ENCODE results near the gene HOXC13. TPM values are rescaled to one million over a fixed set of nuclear protein-coding genes. Genes with fewer than 3 reads are reported as not detected.

HOXC13 gene
- total and polyA plus RNA-seq, 4 donors = not detected

GRCh38 chr12:53980104-53980801 is 41.6 kb downstream of the HOXC13 start:
- peaks cover 0 to 9% (median 8%) of the 10 kb centered on the region in 5 donors for H3K4me1 ChIP-seq (ENCODE audit: control insufficient read depth in 5 of 5, insufficient read depth in 5 of 5, low read length in 5 of 5)
- H3K4me3 ChIP-seq = no peak overlapping the region
- peaks cover 0 to 25% (median 0%) of the 10 kb centered on the region in 4 donors for H3K9me3 ChIP-seq (ENCODE audit: control insufficient read depth in 4 of 4, insufficient read depth in 3 of 4, low read length in 3 of 4)
- ATAC-seq (ENCODE audit: insufficient read depth, low FRiP score) (no peak), DNase-seq (no peak)
- no peak overlapping the region for H3K9ac ChIP-seq (ENCODE audit: insufficient read depth in 1 of 2, low read length in 2 of 2)
- H3K36me3 ChIP-seq (ENCODE audit: control insufficient read depth in 4 of 4, insufficient read depth in 4 of 4, low read length in 4 of 4) = no peaks in the 10 kb centered on the region
- H3K27ac ChIP-seq (ENCODE audit: low read depth in 1 of 2, low read length in 1 of 2) = no peak overlapping the region
- 16 to 33% methylated on average over 7 of the region's 7 CpGs for WGBS, 2 donors
- H3K27me3 ChIP-seq (ENCODE audit: control insufficient read depth in 3 of 3, insufficient read depth in 3 of 3, low read length in 2 of 3) = peaks cover 25 to 99% (median 94%) of the 10 kb centered on the region in 3 donors
- no peak for TF ChIP-seq CTCF (IDR thresholded peaks at IDR 0.05; ENCODE audit: control extremely low read depth, extremely low read depth)

- peaks cover 32 to 99% (median 91%) of the 10 kb centered on the region in 3 donors for H3K27me3 ChIP-seq (ENCODE audit: control insufficient read depth in 3 of 3, insufficient read depth in 3 of 3, low read length in 2 of 3)
- no peak overlapping the region for H3K27ac ChIP-seq (ENCODE audit: low read depth in 1 of 2, low read length in 1 of 2)
- ATAC-seq (ENCODE audit: insufficient read depth, low FRiP score) (no peak), DNase-seq (no peak)
- H3K4me3 ChIP-seq = no peak overlapping the region
- peaks cover 0 to 27% (median 0%) of the 10 kb centered on the region in 4 donors for H3K9me3 ChIP-seq (ENCODE audit: control insufficient read depth in 4 of 4, insufficient read depth in 3 of 4, low read length in 3 of 4)
- peaks cover 0 to 15% (median 12%) of the 10 kb centered on the region in 5 donors for H3K4me1 ChIP-seq (ENCODE audit: control insufficient read depth in 5 of 5, insufficient read depth in 5 of 5, low read length in 5 of 5)
- 23 to 30% methylated on average over 15 of the region's 15 CpGs for WGBS, 2 donors
- TF ChIP-seq CTCF (IDR thresholded peaks at IDR 0.05; ENCODE audit: control extremely low read depth, extremely low read depth) = no peak
- no peak overlapping the region for H3K9ac ChIP-seq (ENCODE audit: insufficient read depth in 1 of 2, low read length in 2 of 2)
- H3K36me3 ChIP-seq (ENCODE audit: control insufficient read depth in 4 of 4, insufficient read depth in 4 of 4, low read length in 4 of 4) = no peaks in the 10 kb centered on the region
Measured at GRCh38 chr12:53980802-53981496, 42.3 kb downstream of the HOXC13 start.

- peaks cover 0 to 17% (median 10%) of the 10 kb centered on the region in 5 donors for H3K4me1 ChIP-seq (ENCODE audit: control insufficient read depth in 5 of 5, insufficient read depth in 5 of 5, low read length in 5 of 5)
- H3K27me3 ChIP-seq (ENCODE audit: control insufficient read depth in 3 of 3, insufficient read depth in 3 of 3, low read length in 2 of 3) = peaks cover 33 to 99% (median 90%) of the 10 kb centered on the region in 3 donors
- no peak overlapping the region for H3K4me3 ChIP-seq
- H3K36me3 ChIP-seq (ENCODE audit: control insufficient read depth in 4 of 4, insufficient read depth in 4 of 4, low read length in 4 of 4) = no peaks in the 10 kb centered on the region
- H3K27ac ChIP-seq (ENCODE audit: low read depth in 1 of 2, low read length in 1 of 2) = no peak overlapping the region
- DNase-seq (no peak), ATAC-seq (ENCODE audit: insufficient read depth, low FRiP score) (no peak)
- no peak overlapping the region for H3K9ac ChIP-seq (ENCODE audit: insufficient read depth in 1 of 2, low read length in 2 of 2)
- no peak for TF ChIP-seq CTCF (IDR thresholded peaks at IDR 0.05; ENCODE audit: control extremely low read depth, extremely low read depth)
- H3K9me3 ChIP-seq (ENCODE audit: control insufficient read depth in 4 of 4, insufficient read depth in 3 of 4, low read length in 3 of 4) = peaks cover 0 to 26% (median 0%) of the 10 kb centered on the region in 4 donors
- 16 to 33% methylated on average over 30 of the region's 30 CpGs for WGBS, 2 donors
Measured at GRCh38 chr12:53981634-53982565, 43.3 kb downstream of the HOXC13 start.
